SW480 (cell line): ENCODE measurements around the gene ATP6V1C2.
"Not testable (repeated sequence)": the region's sequence is repeated elsewhere in the genome, so short reads cannot be mapped to it uniquely, and the experiment has no call there.

Experiments used
- DNase-seq: peaks from one replicate; pipeline ENCODE4 v3.0.0-alpha.2; 2016; ENCODE audit warnings: low spot score

Gene ATP6V1C2

DNA sequence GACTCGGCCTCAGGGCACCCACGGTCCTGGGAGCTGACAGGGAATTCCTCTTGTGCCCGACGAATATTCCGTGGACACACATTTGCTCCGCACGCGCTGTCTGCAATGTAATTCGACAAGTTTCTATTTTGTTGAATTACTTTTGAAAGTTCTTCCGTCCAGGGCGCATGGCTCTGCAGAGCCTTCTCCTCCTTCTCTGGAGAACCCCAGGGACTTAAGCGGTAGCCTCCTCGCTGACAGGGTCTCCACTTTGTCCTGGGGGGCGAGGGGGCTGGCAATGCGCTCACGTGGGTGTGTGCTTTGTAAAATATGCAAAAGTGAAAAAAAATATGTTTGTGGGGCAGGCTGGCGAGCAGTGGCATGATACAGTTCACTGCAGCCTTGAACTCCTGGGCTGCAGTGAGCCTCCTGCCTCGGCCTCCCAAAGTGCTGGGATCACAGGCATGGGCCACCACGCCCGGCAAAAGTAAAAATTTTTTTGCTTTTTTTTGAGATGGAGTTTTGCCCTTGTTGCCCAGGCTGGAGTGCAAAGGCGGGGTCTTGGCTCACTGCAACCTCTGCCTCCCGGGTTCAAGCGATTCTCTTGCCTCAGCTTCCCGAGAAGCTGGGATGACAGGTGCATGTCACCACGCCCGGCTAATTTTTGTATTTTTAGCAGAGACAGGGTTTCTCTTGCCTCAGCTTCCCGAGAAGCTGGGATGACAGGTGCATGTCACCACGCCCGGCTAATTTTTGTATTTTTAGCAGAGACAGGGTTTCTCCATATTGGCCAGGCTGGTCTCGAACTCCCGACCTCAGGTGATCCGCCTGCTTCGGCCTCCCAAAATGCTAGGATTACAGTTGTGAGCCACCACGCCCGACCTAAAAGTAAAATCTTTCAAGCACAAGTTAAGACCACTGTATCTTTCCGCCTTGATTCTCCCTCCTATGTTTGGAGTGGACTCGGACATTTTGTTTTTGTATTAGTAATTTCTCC, 92.0 kb downstream of the ATP6V1C2 start:
- DNase-seq: not testable (repeated sequence)

- DNase-seq: no peak
These were observed 92.7 kb downstream of the ATP6V1C2 start for GRCh38 chr2:10814142-10814541.

DNA sequence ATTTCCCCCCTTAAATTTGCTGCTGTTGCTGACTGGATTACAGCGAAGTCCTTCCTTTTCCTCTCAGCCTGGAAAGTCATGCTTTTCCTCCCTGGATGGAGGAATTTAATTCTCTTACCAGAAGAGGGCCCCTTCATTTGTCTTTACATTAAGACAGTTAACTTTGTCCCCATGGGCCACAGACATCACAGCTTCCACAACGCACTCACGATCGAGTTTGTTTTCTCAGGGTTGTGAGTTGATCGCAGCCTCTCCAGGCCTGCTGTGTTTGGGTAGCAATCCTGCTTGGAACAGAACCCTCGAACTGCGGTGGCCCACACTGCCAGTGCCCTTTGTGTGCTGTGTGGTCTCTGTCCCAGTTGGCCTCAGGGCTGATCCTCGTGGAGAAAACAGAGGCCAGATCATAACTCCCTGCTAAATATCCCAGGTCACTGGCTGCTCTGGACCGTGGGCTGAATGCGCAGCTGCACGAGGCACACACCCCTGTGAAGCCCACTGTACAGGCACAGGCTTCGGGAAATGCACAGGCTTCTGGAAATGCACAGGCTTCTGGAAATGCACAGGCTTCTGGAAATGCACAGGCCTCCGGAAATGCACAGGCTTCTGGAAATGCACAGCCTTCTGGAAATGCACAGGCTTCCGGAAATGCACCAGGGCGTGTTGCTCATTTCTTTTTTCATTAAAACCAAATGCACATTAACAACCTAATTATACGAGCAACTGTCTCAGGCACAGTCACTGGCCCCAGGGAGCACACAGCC, 93.3 kb downstream of the ATP6V1C2 start:
- DNase-seq: no peak

GRCh38 chr2:10817413-10817812, 96.0 kb downstream of the ATP6V1C2 start:
- DNase-seq: peak; percentile 21

DNA sequence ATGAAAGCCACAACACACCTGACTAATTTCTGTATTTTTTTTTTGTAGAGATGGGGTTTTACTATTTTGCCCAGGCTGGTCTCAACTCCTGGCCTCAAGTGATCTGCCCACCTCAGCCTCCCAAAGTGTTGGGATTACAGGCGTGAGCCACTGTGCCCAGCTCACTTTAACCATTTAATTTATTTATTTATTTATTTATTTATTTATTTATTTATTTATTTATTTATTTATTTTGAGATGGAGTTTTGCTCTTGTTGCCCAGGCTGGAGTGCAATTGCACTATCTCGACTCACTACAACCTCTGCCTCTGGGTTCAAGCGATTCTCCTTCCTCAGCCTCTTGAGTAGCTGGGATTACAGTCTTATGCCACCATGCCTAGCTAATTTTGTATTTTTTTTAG, 96.9 kb downstream of the ATP6V1C2 start:
- not testable (repeated sequence) for DNase-seq

DNA sequence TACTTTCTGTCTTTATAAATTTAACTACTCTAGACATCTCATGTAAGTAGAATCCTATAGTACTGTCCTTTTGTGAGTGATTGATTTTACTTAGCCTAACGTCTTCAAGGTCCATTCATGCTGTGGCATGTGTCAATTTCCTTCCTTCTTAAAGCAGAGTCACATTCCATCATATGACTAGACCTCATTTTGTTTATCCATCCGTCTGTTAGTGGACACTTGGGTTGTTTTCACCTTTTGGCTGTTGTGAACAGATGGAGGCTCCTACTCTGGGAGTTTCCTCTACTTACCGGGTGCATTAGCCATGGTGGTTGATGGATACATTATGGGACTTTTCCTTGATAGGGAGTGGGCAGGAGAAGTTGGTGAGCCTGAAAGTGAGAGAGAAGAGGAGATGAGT, 97.6 kb downstream of the ATP6V1C2 start:
- no peak for DNase-seq

GRCh38 chr2:10819714-10820314, 98.4 kb downstream of the ATP6V1C2 start:
- no peak for DNase-seq

DNA sequence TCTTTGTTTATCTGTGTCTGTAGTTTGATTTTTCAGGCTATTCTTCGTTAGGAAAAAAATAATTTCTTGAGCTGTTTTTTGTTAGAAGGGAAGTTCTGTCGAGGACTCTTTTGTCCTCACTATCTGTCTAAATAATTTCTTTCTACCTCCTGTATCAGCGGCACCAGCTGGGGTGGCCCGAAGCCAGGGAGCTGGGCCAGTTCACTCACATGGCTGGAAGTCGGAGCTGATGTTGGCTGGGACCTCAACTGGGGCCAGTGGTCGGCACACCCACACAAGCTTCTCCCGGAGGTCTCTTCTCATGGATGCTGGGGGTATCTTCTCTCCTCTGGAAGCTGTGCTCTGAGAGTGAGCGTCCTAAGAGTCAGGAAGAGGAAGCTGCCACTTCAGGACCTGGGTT, 99.1 kb downstream of the ATP6V1C2 start:
- no peak for DNase-seq

- no peak for DNase-seq
These were observed 99.7 kb downstream of the ATP6V1C2 start for GRCh38 chr2:10820978-10821695.

DNA sequence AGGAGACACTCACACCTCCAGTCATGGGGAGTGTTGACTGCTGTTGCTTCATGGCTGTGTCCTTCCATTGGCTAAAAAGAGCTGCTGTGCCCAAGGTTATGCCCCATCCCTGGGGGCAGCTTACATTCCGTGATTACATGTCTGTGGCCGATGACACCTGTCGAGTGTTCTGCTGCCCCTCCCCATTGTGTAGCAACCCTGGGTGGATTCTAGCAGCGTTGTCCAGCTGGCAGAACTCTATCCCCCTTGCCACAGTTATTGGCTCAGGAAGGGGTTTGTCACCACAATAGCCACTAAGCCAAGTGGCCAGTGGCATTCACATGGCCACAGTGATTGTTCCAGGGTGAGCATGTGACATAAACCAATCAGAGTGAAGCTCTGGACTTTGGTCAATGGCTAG, 102.8 kb downstream of the ATP6V1C2 start:
- no peak for DNase-seq

DNA sequence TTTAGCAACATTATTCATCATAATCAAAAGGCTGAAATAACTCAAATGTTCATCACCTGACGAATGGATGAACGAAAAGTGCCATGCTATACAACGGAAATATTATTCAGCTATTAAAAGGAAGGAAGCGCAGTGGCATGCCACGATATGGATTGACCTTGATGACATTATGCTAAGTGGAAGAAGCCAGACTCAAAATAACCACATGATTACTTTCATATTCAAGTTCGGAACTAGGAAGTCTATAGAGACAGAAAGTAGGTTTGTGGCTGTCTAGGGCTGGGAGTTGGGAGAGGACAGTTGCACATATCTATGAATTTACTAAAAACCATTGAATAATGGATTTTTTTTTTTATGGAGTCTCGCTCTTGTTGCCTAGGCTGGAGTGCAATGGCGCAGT, 104.6 kb downstream of the ATP6V1C2 start:
- DNase-seq: no peak

GRCh38 chr2:10826625-10827024, 105.2 kb downstream of the ATP6V1C2 start:
- DNase-seq: no peak

- no peak for DNase-seq
These were observed 106.9 kb downstream of the ATP6V1C2 start for GRCh38 chr2:10828346-10828745.

- DNase-seq: no peak
These were observed 107.9 kb downstream of the ATP6V1C2 start for GRCh38 chr2:10829299-10829698.

DNA sequence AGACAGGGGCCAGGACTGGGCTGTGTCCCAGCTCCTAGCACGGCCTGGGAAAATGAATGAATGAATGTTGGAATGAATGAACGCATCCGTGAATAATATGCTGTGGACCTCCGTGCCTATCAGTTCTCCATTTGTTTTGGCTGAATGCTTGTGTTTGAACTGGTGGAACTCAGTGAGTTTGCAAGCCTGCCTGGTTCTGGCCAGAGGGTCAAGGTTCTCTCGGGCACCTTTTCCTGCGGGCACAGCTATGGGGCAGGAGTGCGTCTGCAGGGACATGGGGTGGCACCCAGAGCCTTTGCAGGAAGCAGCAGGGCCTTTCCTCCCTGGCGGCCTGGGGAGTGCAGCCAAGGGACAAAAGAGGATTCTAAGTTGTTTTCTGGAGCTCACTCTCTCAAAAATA, 108.8 kb downstream of the ATP6V1C2 start:
- DNase-seq: no peak

DNA sequence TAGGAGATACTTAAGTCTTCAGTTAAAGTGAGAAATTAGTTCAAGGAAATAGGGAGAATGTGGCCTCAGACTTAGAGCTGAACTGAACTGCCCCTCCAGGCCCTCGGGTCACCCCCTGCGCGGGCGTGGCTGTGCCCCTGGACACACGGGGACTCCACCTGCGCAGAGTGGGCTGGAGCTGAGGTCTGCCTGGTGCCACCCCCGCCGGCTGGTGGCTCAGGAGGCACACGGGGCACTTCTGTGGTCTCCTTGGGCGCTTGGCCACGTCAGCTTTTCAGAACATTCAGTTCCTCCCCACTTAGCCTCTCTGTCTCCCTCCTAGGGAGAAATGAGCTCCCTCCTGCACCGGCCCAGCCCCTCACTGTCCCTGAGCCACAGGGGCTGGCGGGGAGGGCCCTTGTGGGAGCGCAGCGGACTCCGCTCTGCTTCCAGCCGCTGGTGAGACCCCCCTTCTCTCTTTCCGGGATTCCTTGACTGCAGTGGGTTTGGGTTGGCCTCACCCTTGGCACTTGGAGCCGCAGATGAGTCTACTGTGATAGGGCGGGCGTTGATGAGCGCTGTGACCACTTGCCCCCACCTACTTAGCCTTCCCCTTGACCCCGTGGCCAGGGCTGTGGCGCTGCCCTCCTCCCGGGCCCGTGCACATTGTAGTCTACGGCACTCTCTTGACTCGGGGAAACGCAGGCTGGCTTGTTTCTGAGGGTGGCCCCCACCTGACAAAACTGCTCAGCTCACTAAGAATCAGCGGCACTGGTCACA, 109.4 kb downstream of the ATP6V1C2 start:
- DNase-seq: no peak

GRCh38 chr2:10831400-10831985, 110.1 kb downstream of the ATP6V1C2 start:
- DNase-seq: no peak

DNA sequence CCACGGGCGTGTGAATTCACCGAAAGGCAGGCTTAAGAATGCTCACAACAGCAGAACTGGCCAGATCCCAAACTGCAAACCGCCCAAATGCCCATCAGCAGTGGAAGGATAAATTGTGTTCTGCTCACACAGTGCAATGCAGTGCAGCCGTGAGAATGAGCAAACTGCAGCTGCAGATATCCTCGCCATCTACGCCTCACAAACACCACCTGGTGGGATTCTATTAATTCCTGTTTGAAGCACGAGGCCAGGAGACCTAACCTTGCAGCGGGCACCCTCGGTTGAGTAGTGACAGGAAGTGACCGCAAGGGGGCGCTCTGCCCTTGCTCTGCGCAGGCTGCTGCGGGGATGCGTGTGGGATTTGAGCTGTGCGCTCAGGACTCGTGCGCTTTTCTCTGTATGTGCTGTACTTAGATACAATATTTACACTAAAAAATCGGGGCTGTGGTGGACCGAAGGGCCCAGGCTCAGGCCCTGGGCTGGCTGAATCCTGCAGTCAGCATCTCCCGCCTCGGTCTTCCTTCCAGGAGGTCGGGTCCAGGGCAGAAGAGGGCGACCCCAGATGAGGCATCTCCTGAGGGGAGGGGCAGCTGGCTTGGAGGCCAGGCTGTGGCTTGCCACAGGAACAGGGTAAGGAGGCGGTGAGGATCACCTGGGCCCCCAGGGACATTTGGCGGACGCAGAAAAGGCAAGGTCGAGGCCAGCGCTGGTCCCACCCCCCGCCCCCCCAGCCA, 110.9 kb downstream of the ATP6V1C2 start:
- DNase-seq: peak; percentile 83

- DNase-seq: no peak
These were observed 111.6 kb downstream of the ATP6V1C2 start for GRCh38 chr2:10833021-10833420.

DNA sequence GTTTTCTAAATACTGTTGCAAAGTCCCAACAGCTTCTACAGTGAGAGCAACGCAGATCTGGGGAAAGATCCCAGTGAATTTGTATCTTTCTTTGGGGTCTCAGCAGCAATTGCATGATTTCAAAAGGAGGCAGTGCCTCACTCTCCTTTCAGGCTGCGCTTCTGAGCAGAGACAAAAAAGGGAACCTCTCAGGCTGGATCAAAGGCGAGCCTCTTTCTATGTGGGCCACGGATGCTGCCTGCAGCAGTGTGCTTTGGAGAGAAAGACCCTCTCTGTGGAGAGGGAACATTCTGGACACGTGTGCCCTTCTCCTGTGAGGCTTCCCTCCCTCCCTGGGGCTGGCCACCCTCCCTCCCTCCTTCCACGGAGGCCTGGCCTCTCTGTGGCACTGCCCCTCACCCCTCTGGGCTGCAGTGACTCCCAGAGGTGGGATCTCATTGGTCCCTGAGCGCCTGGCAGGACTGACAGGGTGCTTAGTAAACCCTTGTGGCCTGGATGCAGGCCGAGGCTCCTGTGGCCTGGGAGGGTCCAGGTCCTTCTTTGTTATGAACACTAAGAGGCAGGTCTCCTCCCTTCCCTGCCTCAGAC, 112.7 kb downstream of the ATP6V1C2 start:
- no peak for DNase-seq
